MM.1S (cell line): ENCODE data around the gene KRT9.

Experiments used
- EZH2phosphoT487 ChIP-seq: fragments of 300-600 bp; sonication (generic); IDR thresholded peaks from 2 replicates; pipeline ENCODE4 v1.6.1; 2018; ENCODE audit warnings: antibody characterized with exemption, low read length
- TF ChIP-seq, protein P1 (sequence below): fragments of 300-600 bp; sonication (generic); IDR thresholded peaks from 2 replicates; pipeline ENCODE4 v1.5.1; 2016; ENCODE audit warnings: antibody characterized with exemption, low read length, mixed read lengths

- TF ChIP-seq, protein P1, sequence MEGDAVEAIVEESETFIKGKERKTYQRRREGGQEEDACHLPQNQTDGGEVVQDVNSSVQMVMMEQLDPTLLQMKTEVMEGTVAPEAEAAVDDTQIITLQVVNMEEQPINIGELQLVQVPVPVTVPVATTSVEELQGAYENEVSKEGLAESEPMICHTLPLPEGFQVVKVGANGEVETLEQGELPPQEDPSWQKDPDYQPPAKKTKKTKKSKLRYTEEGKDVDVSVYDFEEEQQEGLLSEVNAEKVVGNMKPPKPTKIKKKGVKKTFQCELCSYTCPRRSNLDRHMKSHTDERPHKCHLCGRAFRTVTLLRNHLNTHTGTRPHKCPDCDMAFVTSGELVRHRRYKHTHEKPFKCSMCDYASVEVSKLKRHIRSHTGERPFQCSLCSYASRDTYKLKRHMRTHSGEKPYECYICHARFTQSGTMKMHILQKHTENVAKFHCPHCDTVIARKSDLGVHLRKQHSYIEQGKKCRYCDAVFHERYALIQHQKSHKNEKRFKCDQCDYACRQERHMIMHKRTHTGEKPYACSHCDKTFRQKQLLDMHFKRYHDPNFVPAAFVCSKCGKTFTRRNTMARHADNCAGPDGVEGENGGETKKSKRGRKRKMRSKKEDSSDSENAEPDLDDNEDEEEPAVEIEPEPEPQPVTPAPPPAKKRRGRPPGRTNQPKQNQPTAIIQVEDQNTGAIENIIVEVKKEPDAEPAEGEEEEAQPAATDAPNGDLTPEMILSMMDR = no peak
- TF ChIP-seq EZH2phosphoT487 = no peak
Observed at GRCh38 chr17:41534899-41535546, 36.8 kb downstream of the KRT9 start.
